ENCODE measurements around the gene SNAPC5.

- TF ChIP-seq POLR2A (IDR thresholded peaks at IDR 0.05) (no peak), CTCF (IDR thresholded peaks at IDR 0.05) (no peak)
These were observed 37.5 kb upstream of the SNAPC5 start for GRCh38 chr15:66535056-66535455.

All from Peyer's patch (tissue), 4 donors.